ENCODE measurements around the gene MED12L.

The MED12L gene

GRCh38 chr3:151431940-151432339 lies 346.5 kb downstream of the MED12L start:
- Histone ChIP-seq H3K4me3 (ENCODE audit: low read depth, low read length) (no peak overlapping the region), H3K36me3 (ENCODE audit: control insufficient read depth, insufficient read depth, low read length) (no peaks in the 10 kb centered on the region), H3K27me3 (ENCODE audit: control insufficient read depth, insufficient read depth, low read length) (peaks cover 3% of the 10 kb centered on the region), H3K4me1 (ENCODE audit: control insufficient read depth, insufficient read depth, low read length) (peaks cover 7% of the 10 kb centered on the region), H3K9ac (ENCODE audit: low read depth, low read length) (no peak overlapping the region), H3K9me3 (ENCODE audit: control insufficient read depth, insufficient read depth, low read length) (no peaks in the 10 kb centered on the region)

GRCh38 chr3:151432616-151433372 lies 347.3 kb downstream of the MED12L start:
- Histone ChIP-seq H3K27me3 (ENCODE audit: control insufficient read depth, insufficient read depth, low read length) (peaks cover 3% of the 10 kb centered on the region), H3K4me3 (ENCODE audit: low read depth, low read length) (no peak overlapping the region), H3K9ac (ENCODE audit: low read depth, low read length) (no peak overlapping the region), H3K9me3 (ENCODE audit: control insufficient read depth, insufficient read depth, low read length) (no peaks in the 10 kb centered on the region), H3K4me1 (ENCODE audit: control insufficient read depth, insufficient read depth, low read length) (peaks cover 7% of the 10 kb centered on the region), H3K36me3 (ENCODE audit: control insufficient read depth, insufficient read depth, low read length) (no peaks in the 10 kb centered on the region)

- Histone ChIP-seq H3K4me1 (ENCODE audit: control insufficient read depth, insufficient read depth, low read length) (peaks cover 4% of the 10 kb centered on the region), H3K9me3 (ENCODE audit: control insufficient read depth, insufficient read depth, low read length) (no peaks in the 10 kb centered on the region), H3K36me3 (ENCODE audit: control insufficient read depth, insufficient read depth, low read length) (no peaks in the 10 kb centered on the region), H3K27me3 (ENCODE audit: control insufficient read depth, insufficient read depth, low read length) (peaks cover under 1% of the 10 kb centered on the region), H3K4me3 (ENCODE audit: low read depth, low read length) (no peak overlapping the region), H3K9ac (ENCODE audit: low read depth, low read length) (no peak overlapping the region)
Observed at GRCh38 chr3:151434151-151434890, 348.9 kb downstream of the MED12L start.

- Histone ChIP-seq H3K36me3 (ENCODE audit: control insufficient read depth, insufficient read depth, low read length) (no peaks in the 10 kb centered on the region), H3K4me3 (ENCODE audit: low read depth, low read length) (no peak overlapping the region), H3K27me3 (ENCODE audit: control insufficient read depth, insufficient read depth, low read length) (no peaks in the 10 kb centered on the region), H3K9ac (ENCODE audit: low read depth, low read length) (no peak overlapping the region), H3K4me1 (ENCODE audit: control insufficient read depth, insufficient read depth, low read length) (peaks cover 6% of the 10 kb centered on the region), H3K9me3 (ENCODE audit: control insufficient read depth, insufficient read depth, low read length) (no peaks in the 10 kb centered on the region)
Observed at GRCh38 chr3:151436675-151437446, 351.4 kb downstream of the MED12L start.

GRCh38 chr3:151437906-151438305 lies 352.4 kb downstream of the MED12L start:
- Histone ChIP-seq H3K9ac (ENCODE audit: low read depth, low read length) (no peak overlapping the region), H3K4me1 (ENCODE audit: control insufficient read depth, insufficient read depth, low read length) (peaks cover 6% of the 10 kb centered on the region), H3K4me3 (ENCODE audit: low read depth, low read length) (no peak overlapping the region), H3K36me3 (ENCODE audit: control insufficient read depth, insufficient read depth, low read length) (no peaks in the 10 kb centered on the region), H3K27me3 (ENCODE audit: control insufficient read depth, insufficient read depth, low read length) (no peaks in the 10 kb centered on the region), H3K9me3 (ENCODE audit: control insufficient read depth, insufficient read depth, low read length) (no peaks in the 10 kb centered on the region)

GRCh38 chr3:151439652-151440125 lies 354.2 kb downstream of the MED12L start:
- H3K9ac ChIP-seq (ENCODE audit: low read depth, low read length): no peak overlapping the region
- no peaks in the 10 kb centered on the region for H3K27me3 ChIP-seq (ENCODE audit: control insufficient read depth, insufficient read depth, low read length)
- H3K4me3 ChIP-seq (ENCODE audit: low read depth, low read length): no peak overlapping the region
- no peaks in the 10 kb centered on the region for H3K36me3 ChIP-seq (ENCODE audit: control insufficient read depth, insufficient read depth, low read length)
- H3K9me3 ChIP-seq (ENCODE audit: control insufficient read depth, insufficient read depth, low read length): no peaks in the 10 kb centered on the region
- peaks cover 6% of the 10 kb centered on the region for H3K4me1 ChIP-seq (ENCODE audit: control insufficient read depth, insufficient read depth, low read length)

GRCh38 chr3:151440940-151441339 lies 355.5 kb downstream of the MED12L start:
- Histone ChIP-seq H3K4me1 (ENCODE audit: control insufficient read depth, insufficient read depth, low read length) (peaks cover 2% of the 10 kb centered on the region), H3K4me3 (ENCODE audit: low read depth, low read length) (no peak overlapping the region), H3K27me3 (ENCODE audit: control insufficient read depth, insufficient read depth, low read length) (no peaks in the 10 kb centered on the region), H3K9me3 (ENCODE audit: control insufficient read depth, insufficient read depth, low read length) (no peaks in the 10 kb centered on the region), H3K36me3 (ENCODE audit: control insufficient read depth, insufficient read depth, low read length) (no peaks in the 10 kb centered on the region), H3K9ac (ENCODE audit: low read depth, low read length) (no peak overlapping the region)

- peaks cover 2% of the 10 kb centered on the region for H3K4me1 ChIP-seq (ENCODE audit: control insufficient read depth, insufficient read depth, low read length)
- H3K9ac ChIP-seq (ENCODE audit: low read depth, low read length): no peak overlapping the region
- no peaks in the 10 kb centered on the region for H3K9me3 ChIP-seq (ENCODE audit: control insufficient read depth, insufficient read depth, low read length)
- H3K36me3 ChIP-seq (ENCODE audit: control insufficient read depth, insufficient read depth, low read length): no peaks in the 10 kb centered on the region
- no peak overlapping the region for H3K4me3 ChIP-seq (ENCODE audit: low read depth, low read length)
- H3K27me3 ChIP-seq (ENCODE audit: control insufficient read depth, insufficient read depth, low read length): no peaks in the 10 kb centered on the region
Observed at GRCh38 chr3:151443583-151443982, 358.1 kb downstream of the MED12L start.

- Histone ChIP-seq H3K9ac (ENCODE audit: low read depth, low read length) (no peak overlapping the region), H3K27me3 (ENCODE audit: control insufficient read depth, insufficient read depth, low read length) (no peaks in the 10 kb centered on the region), H3K4me3 (ENCODE audit: low read depth, low read length) (no peak overlapping the region), H3K9me3 (ENCODE audit: control insufficient read depth, insufficient read depth, low read length) (no peaks in the 10 kb centered on the region), H3K36me3 (ENCODE audit: control insufficient read depth, insufficient read depth, low read length) (no peaks in the 10 kb centered on the region), H3K4me1 (ENCODE audit: control insufficient read depth, insufficient read depth, low read length) (peaks cover 2% of the 10 kb centered on the region)
Observed at GRCh38 chr3:151445273-151446001, 360.0 kb downstream of the MED12L start.

- Histone ChIP-seq H3K36me3 (ENCODE audit: control insufficient read depth, insufficient read depth, low read length) (no peaks in the 10 kb centered on the region), H3K4me3 (ENCODE audit: low read depth, low read length) (no peak overlapping the region), H3K9ac (ENCODE audit: low read depth, low read length) (no peak overlapping the region), H3K9me3 (ENCODE audit: control insufficient read depth, insufficient read depth, low read length) (no peaks in the 10 kb centered on the region), H3K27me3 (ENCODE audit: control insufficient read depth, insufficient read depth, low read length) (no peaks in the 10 kb centered on the region), H3K4me1 (ENCODE audit: control insufficient read depth, insufficient read depth, low read length) (no peaks in the 10 kb centered on the region)
Observed at GRCh38 chr3:151446002-151446340, 360.5 kb downstream of the MED12L start.

GRCh38 chr3:151452368-151452767 lies 366.9 kb downstream of the MED12L start:
- no peaks in the 10 kb centered on the region for H3K4me1 ChIP-seq (ENCODE audit: control insufficient read depth, insufficient read depth, low read length)
- H3K9ac ChIP-seq (ENCODE audit: low read depth, low read length): no peak overlapping the region
- H3K36me3 ChIP-seq (ENCODE audit: control insufficient read depth, insufficient read depth, low read length): no peaks in the 10 kb centered on the region
- H3K4me3 ChIP-seq (ENCODE audit: low read depth, low read length): no peak overlapping the region
- H3K9me3 ChIP-seq (ENCODE audit: control insufficient read depth, insufficient read depth, low read length): no peaks in the 10 kb centered on the region
- no peaks in the 10 kb centered on the region for H3K27me3 ChIP-seq (ENCODE audit: control insufficient read depth, insufficient read depth, low read length)
